Skin epidermis (tissue), 12 donors: Measurements from ENCODE around the gene ZBED3.
"Not testable (repeated sequence)": the region's sequence is repeated elsewhere in the genome, so short reads cannot be mapped to it uniquely, and the experiment has no call there.

Source experiments
- H3K27ac ChIP-seq, 21 experiments: fragments of 200-600 bp; sonication (generic) in 11 of 21; one replicate each; pipeline ENCODE4 v1.5.0; 2020; ENCODE audit warnings: mild to moderate bottlenecking in 3 of 21, inconsistent platforms in 2 of 21, moderate library complexity in 2 of 21
- H3K4me3 ChIP-seq, 7 experiments: fragments of 200-600 bp; sonication (generic) in 2 of 7; one replicate each; pipeline ENCODE4 v1.5.0; 2020; ENCODE audit warnings: inconsistent platforms in 2 of 7, mild to moderate bottlenecking in 2 of 7, moderate library complexity in 1 of 7

ZBED3 gene, protein sequence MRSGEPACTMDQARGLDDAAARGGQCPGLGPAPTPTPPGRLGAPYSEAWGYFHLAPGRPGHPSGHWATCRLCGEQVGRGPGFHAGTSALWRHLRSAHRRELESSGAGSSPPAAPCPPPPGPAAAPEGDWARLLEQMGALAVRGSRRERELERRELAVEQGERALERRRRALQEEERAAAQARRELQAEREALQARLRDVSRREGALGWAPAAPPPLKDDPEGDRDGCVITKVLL

DNA sequence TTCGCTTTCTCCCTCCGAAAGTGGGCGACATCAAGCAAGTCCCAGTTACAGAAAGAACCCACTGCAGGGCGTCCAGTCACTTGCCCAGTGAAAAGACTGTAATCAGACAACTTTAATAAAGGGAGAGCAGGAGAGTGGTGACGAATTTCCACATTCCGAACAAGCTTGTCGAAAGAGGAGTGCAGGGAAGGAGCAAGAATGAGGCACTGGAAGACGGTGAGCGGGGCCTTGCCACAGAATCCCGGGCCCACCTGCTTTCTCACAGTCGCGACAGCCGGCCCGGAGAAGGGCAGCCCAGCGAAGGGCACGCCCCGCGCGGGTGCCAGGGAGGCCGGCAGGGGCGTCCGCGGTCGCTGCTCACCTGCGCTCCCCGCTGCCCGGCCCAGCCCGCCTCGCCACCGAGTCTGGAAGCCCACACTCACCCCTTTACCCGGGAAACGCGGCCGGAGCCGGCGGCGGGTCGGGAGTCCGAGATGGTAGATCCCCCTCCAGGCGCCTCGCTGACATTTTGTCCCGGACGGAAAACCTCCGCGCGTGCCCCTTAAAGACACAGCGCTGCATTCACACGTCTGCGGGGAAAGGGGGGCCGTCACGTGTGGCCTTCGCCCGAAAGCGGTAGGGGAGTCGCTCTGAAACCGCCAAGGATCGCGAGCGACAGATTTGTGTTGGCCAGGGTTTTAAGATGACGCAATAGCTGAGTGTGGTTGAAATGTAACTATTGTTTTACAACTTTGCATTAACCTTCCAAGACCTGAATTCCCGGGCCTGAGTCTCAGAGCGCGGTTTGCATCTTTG lies at the start of gene ZBED3:
Gene ZBED3 (minus strand): TSS at position 597 of the 795 bp plus-strand sequence. CDS start 9,407 bp downstream, outside the sequence.
- Histone ChIP-seq H3K27ac (peak within 1 kb of the TSS; percentile 65 to 93 (median 86)), H3K4me3 (peak within 1 kb of the TSS; percentile 66 to 82 (median 75))

DNA sequence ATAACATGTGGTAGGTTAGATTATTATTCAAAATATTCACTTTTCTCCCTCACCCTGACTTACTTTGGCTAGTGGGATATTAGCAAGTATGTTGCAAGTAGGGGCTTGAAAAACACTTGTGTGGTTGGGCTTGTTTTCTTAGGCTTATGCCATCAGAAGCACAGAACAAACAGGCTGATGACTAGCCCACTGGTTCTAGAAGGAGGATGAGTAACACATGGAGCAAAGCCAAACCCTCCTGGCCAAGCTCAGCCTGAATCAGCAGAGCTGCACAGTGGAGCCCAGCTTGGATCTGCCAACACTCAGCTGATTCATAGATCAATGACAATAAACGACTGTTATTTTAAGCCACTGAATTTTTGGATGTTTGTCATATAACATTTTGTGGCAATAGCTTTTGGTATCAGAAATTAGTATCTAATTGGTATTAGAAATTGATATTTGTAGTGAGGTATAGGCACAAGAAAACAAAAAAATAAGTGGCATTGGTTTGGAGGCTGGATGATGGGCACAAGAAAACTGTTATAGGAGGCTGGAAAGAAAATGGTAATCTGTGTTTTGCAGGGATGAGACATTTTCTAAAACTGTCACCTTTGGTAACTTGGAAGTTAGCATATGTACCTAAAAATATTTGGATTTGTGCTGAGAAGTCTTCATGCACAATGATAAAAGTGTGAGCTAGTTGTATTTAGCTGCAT lies 46.1 kb upstream of the ZBED3 start:
- Histone ChIP-seq H3K27ac (no peak overlapping the region), H3K4me3 (no peak overlapping the region)

DNA sequence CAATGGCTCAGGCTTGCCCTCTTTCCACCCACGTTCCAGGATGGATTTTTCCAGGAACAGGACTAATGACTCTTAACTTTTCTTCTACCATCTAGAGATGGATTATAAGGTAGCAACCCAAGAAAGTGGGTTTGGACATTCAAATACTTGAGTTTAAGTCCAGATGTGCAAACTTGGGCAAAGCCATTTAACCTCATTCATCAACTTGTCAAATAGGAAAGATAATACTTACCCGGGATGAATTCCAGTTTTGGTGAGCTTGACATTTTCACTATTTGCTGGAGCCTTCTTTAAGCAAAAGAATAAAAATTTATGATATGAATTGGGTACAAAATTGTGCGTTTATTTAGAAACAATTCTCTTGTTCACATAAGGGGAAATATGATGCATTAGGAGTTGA lies 44.3 kb upstream of the ZBED3 start:
- Histone ChIP-seq H3K27ac (no peak overlapping the region), H3K4me3 (no peak overlapping the region)

DNA sequence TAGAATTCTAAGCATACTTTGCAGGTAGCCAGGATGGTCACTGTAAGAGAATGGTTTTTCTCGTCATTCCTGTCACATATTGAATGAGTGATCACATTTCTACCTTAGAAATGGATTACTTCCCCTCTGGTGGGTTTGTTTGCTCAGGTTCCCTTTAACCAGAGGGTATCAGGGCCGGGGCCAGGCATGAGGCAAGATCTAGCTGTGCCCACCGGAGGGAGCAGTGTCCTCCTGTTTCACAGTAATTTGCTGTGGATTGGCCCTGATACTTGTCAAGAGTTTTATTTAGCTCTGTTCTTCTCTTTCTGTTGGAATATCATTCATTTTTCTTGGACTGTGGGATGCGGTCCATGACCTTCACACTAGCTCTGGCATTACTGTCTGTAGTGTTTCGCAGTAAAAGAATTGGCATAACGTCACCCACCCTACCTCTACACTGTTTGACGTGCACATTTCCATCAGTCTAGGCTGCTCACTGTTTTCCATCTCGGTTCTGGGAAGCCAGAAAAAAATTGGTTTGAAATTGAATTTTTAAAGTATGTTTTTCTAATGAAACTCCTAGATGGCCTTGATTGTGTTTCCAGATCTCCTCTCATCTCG lies 42.4 kb upstream of the ZBED3 start:
- Histone ChIP-seq H3K4me3 (no peak overlapping the region), H3K27ac (no peak overlapping the region)

DNA sequence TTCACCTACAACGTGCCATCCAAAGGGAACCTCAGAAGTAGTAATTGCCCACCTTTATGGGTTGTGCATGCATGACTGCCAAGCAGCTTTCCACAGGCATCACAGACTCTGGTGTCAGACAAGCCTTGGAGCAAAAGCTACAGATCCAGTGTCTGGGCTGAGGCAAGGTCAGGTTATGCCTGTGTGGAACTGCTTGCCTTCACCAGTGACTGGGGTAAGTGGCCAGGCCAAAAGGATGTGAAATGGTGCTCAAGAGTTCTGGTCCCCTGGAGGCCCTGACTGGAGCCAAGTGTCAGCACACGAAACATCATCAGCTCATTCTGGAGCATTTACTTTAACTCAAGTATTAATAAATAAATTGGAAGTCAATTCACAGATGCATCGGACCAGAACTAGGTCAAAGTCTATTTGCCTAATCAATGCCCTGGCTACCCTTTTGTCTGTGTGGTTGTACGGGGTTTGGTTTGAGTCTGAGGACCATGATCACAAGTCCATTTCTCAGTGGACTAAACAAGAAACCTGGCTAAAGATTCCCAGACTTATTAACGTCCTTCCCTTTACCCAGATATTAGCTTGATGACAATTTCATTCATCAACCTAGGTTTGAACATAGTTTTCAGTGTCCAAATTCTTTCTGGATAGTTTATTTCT lies 41.5 kb upstream of the ZBED3 start:
- no peak overlapping the region for H3K4me3 ChIP-seq

DNA sequence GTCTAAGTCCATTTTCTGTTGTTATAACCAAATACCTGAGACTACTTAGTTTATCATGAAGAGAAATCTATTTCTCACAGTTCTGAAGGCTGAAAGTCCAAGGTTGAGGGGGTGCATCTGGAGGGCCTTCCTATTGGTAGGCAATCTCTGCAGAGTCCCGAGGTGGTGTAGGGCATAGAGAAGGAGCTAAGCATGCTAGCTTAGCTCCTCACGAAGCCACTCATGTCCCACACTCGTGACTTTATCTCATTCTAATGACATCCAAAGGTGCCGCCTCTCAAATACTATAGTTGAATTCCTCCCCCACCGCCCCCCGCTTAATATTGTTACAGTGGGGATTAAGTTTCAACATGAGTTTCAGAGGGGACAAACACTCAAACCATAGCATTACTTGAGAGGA lies 36.0 kb upstream of the ZBED3 start:
- Histone ChIP-seq H3K27ac (no peak overlapping the region), H3K4me3 (no peak overlapping the region)

More for the DNA sequence above, 41.5 kb upstream of the ZBED3 start:
- no peak overlapping the region for H3K27ac ChIP-seq

DNA sequence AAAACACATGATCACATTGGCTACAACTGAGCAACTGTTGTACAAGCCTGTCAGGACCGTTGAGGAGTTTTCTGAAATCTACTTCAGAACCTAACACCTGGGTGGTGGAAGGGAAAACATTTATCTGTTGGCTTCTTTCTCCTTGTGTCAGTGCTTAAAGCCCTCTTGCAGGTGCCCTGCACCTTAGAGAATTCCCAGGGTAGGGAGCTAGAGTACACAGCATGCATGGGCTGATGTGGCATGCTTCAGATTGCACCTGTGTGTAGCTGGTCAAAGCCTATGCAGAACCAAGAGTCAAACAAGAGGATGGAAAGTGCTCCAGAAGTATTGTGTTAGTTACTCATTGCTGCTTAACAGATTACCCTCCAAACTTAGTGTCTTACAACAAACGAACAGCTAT lies 33.6 kb upstream of the ZBED3 start:
- Histone ChIP-seq H3K27ac (no peak overlapping the region), H3K4me3 (no peak overlapping the region)

DNA sequence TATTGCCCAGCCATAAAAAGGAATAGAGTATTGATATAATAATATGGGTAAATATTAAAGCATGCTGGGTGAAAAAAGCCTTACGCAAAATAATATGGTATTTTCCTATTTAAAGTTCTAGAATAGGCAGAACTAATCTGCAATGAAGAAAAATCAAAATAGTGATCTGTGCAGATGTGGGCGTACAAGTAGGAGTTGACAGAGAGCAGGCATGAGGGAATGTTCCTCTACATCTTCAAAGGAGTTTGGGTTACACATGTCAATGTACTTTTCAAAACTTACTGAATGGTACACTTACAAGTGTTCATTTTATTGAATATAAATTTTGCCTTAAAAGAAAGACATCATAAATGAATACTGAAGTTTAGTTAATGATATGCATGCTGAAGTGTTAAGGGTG lies 33.0 kb upstream of the ZBED3 start:
- Histone ChIP-seq H3K27ac (no peak overlapping the region), H3K4me3 (no peak overlapping the region)

DNA sequence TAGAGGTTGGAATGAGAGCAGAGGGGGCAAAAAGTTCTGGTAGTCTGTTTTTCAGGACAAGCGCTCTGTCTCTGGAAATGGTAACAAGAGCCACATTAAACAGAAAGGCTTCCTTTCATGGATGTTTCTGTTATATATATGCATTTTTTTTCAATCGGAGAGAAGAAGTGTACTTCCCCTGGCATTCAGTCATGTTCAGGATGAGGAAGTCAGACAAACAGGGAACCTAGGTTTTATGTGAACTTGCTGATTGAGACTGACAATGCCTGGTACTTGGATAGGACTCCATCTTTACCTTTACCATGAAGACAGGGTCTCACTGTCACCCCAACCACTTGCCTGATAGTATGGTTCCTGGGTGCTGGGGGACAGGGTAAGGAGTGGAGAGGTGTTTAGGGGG lies 30.1 kb upstream of the ZBED3 start:
- Histone ChIP-seq H3K4me3 (no peak overlapping the region), H3K27ac (no peak overlapping the region)

DNA sequence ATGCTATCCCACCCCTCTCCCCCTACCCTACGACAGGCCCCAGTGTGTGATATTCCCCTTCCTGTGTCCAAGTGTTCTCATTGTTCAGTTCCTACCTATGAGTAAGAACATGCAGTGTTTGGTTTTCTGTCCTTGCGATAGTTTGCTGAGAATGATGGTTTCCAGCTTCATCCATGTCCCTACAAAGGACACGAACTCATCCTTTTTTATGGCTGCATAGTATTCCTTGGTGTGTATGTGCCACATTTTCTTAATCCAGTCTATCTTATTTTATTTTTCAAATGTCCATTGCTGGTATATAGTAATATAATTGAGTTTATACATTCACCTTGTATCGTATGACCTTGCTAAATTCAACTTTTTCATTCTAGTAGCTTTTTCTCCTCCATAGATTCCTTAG lies 19.9 kb upstream of the ZBED3 start:
- H3K4me3 ChIP-seq: not testable (repeated sequence)

DNA sequence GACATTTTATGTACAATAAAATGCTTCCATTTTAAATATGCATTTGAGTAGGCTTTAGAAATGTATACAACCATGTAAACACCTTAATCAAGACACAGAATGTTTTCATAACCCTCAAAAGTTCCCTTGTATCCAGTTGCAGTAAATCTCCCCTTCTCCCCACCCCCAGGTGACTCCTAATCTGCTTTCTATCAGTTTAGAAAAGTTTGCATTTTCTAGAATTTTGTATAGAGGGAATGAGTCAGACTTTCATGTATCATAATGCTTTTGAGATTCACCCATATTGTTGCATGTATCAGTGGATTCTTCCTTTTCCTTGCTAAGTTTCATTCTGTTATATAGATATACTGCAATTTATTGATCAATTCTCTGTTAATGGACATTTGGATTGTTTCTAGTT lies 17.7 kb upstream of the ZBED3 start:
- no peak overlapping the region for H3K27ac ChIP-seq

More for the DNA sequence above, 19.9 kb upstream of the ZBED3 start:
- not testable (repeated sequence) for H3K27ac ChIP-seq

DNA sequence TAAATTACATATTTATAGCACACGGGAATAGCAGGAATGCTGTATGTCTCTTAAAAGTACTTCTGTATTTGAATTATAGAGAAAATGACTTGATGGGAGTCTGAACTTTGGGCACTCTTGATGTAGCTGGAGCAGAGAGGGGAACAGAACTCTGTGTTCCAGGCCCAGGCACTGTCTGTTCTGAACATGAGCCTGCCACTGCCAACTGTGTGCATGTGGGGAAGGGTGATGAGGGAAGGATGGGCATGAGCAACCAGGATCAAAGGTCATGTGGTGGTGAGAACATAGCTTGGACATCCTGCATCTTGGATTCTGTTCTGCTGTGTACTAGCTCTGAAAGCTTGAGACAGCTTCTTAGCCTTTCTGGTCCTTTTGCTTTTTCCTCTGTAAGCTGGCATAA lies 16.4 kb upstream of the ZBED3 start:
- Histone ChIP-seq H3K4me3 (no peak overlapping the region), H3K27ac (no peak overlapping the region)

More for the DNA sequence above, 17.7 kb upstream of the ZBED3 start:
- H3K4me3 ChIP-seq: no peak overlapping the region

DNA sequence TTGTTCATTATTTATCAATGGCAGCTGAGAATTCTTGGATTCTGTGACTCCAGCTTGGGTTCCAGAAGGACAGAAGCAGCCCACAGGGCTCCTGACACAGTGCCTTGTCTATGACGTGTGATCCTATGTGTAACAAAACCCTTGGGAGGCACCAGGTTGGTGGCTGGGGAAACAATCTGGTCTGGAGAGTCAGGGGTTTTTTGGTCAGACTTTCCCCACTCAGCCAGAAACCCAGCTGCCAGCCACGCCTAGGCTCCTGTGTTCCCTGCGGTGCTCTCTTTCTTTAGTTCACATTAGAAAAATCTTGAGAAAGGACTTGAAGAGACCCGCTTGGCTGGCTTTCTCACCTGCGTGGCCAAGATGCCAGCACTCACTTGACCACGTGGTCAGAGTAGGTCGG lies 15.5 kb upstream of the ZBED3 start:
- Histone ChIP-seq H3K4me3 (no peak overlapping the region), H3K27ac (no peak overlapping the region)

DNA sequence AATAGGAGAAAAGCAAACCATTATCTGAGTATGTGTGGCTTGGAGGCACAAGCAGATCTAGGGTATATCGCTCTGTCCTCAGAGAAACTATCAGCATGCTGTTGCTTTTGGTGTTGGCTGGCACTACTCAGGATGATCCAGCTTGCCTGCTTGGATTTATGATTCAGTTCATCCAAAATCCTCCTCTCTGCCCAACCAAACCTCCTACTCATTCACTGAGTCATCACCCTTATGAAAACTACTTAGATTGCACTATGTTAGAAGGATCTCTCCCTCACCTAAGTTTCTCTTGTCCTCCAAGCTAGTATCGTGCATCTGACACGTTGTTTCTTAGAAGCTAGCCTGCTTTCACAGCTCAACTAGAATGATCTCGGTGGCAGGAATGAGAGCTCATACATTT lies 14.2 kb upstream of the ZBED3 start:
- Histone ChIP-seq H3K27ac (no peak overlapping the region), H3K4me3 (no peak overlapping the region)

DNA sequence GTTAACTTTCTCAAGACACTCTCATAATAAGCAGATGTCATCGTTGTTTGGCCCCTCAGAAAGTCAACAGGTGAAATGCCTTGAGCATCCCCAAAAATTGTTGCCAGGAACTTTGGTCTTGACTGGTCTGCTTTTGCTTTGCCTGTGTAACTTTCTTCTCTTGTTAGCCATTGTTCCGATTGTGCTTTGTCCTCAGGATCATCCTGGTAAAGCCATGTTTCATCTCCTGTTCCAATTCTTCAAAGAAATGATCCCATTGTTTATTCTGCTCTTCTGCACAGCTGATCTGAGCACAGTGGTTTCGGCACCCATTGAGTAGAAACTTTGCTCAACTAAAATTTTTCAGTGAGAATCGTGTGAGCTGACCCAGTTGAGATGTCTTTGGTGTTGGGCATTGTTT lies 8.1 kb upstream of the ZBED3 start:
- no peak overlapping the region for H3K4me3 ChIP-seq
- H3K27ac ChIP-seq: no peak overlapping the region

DNA sequence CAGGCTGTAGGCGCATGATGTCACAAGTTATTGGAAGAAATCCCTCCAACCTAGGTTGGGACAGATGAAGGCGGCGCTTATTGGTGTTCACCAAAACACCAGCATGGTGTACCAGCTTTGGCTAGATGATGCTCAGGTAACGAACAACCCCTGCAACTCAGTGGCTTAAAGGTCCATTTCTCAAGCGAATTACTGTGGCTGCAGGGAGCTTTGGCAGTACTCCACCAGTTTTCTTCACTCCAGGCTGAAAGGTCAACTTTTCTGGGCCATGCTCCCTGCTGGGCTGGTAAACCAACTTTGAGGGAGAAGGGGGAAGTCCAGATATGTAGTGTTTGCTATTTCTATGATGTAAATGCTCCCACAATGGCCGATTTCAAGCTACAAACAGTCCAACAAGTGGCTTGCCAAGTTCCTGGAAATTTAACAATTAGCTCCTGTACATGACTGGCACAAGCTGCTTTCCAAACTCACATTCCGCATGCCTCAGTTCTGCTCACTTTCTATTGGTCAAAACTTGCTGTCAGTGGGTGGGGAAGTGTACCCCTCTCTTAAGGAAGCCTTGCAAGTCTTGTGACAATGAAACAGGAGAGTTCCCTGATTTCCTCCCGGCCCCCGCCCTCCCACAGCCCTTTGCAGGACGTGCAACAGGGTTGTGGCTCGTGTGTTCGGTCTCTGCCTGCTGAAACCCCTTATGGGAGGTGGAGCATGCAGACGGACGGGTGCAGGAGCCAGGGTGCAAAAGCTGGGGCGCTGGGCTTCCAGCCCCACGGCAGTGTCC lies 588 bp upstream of the ZBED3 start:
- H3K27ac ChIP-seq: peak overlapping the region in 16 of 21 experiments; percentile 75 to 91 (median 86)

DNA sequence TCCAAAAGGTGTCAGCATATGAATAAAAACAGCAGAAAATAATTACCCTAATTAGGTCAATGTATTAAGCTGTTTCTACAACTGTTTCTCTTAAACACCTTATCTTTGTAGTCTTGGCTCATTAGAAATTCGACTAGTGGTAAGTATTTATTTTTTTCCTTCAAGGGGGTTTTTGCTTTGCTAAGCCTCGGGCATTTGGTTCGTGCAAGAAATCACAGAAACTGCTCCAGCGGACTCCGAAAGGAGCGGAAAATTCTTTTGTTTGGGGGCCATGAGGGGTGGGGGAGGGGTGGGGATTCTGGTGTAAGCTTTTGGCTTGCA lies 757 bp downstream of the ZBED3 start:
- Histone ChIP-seq H3K27ac (peak overlapping the region in 17 of 21 experiments; percentile 75 to 93 (median 87)), H3K4me3 (peak overlapping the region; percentile 66 to 82 (median 75))

More for the DNA sequence above, 588 bp upstream of the ZBED3 start:
- peak overlapping the region; percentile 66 to 82 (median 75) for H3K4me3 ChIP-seq

DNA sequence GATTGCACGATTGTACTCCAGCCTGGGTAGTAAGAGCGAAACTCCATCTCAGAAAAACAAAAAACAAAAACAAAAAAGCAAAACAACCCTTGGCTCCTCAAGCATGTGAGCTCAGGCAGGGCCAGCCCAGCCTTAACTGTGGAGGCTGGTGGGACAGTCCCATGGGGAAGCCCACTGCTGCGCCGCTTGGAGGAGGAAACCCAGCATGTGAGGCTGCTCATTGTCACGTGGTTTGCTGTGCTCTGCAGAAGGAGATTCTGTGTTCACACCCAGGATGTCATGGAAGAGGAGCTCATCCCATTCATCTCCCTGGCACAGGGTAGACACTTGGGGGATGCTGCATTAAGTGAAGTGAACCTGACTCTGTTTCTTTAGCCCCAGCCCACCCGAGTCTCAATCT lies 4.0 kb downstream of the ZBED3 start:
- Histone ChIP-seq H3K4me3 (no peak overlapping the region), H3K27ac (no peak overlapping the region)

DNA sequence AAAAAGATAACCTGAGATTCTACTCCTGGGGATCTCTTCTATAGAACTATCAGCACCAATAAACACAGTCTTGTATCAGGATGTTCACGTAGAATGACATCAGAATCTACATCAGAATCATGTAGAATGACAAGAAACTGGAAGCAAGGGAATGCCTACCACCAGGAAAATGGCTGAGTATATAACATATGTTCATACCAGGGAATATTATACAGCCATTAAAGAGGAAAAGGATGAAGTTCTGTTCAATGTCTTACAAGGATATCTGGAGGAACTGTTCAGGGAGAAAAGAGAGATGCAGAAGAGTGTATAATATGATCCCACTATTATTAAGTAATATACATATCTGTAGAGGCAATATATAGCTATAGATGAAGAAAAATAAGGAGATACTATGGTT lies 4.8 kb downstream of the ZBED3 start:
- H3K4me3 ChIP-seq: no peak overlapping the region
- no peak overlapping the region for H3K27ac ChIP-seq
